HepG2 (cell line): ENCODE measurements around the gene XRCC1. TPM values are rescaled to one million over a fixed set of nuclear protein-coding genes. Genes with fewer than 3 reads are reported as not detected.

Source experiments
- ASH2L ChIP-seq: fragments of 300-600, 200-600 bp; sonication (generic); IDR thresholded peaks from 2 replicates; pipeline ENCODE4 v1.7.0; 2017; ENCODE audit warnings: low read depth, mild to moderate bottlenecking, moderate library complexity, mixed read lengths, low read length; ENCODE audit not compliant: insufficient read length
- KLF6 ChIP-seq: IDR thresholded peaks from 2 replicates; pipeline ENCODE4 v1.8.0; 2016; ENCODE audit warnings: missing biosample characterization, missing genetic modification reagents
- NFIC ChIP-seq: IDR thresholded peaks from 2 replicates; pipeline ENCODE4 v1.6.1; 2012; ENCODE audit warnings: mild to moderate bottlenecking, low read length, inconsistent platforms
- PHF21A ChIP-seq: sonication (generic); formaldehyde crosslinking; IDR thresholded peaks from 2 replicates; pipeline ENCODE4 v1.5.0; 2020; ENCODE audit warnings: mild to moderate bottlenecking, missing genetic modification reagents
- SP4 ChIP-seq: sonication (generic); formaldehyde crosslinking; IDR thresholded peaks from 2 replicates; pipeline ENCODE4 v1.8.1; 2023; ENCODE audit warnings: mild to moderate bottlenecking, missing genetic modification reagents
- SPEN ChIP-seq: sonication (generic); formaldehyde crosslinking; IDR thresholded peaks from 2 replicates; pipeline ENCODE4 v1.5.1; 2020; ENCODE audit warnings: low read depth, mild to moderate bottlenecking, missing genetic modification reagents
- TEAD3 ChIP-seq: optimal IDR thresholded peaks from 2 replicates; pipeline ENCODE3; 2016; ENCODE audit warnings: borderline replicate concordance
- YEATS4 ChIP-seq: sonication (generic); formaldehyde crosslinking; IDR thresholded peaks from 2 replicates; pipeline ENCODE4 v1.4.0; 2020; ENCODE audit warnings: missing genetic modification reagents, borderline replicate concordance
- YY1 ChIP-seq: IDR thresholded peaks from 2 replicates; pipeline ENCODE4 v1.6.1; 2011; ENCODE audit warnings: low read length, low read depth, moderate library complexity, mild to moderate bottlenecking; ENCODE audit not compliant: insufficient read depth, insufficient replicate concordance
- ZBTB8A ChIP-seq: sonication (generic); formaldehyde crosslinking; IDR thresholded peaks from 2 replicates; pipeline ENCODE4 v1.4.0; 2020; ENCODE audit warnings: mild to moderate bottlenecking, low read depth, missing genetic modification reagents, borderline replicate concordance
- ZNF225 ChIP-seq: sonication (generic); formaldehyde crosslinking; IDR thresholded peaks from 2 replicates; pipeline ENCODE4 v1.4.0; 2020; ENCODE audit warnings: mild to moderate bottlenecking, missing genetic modification reagents
- ZNF337 ChIP-seq: sonication (generic); formaldehyde crosslinking; IDR thresholded peaks from 2 replicates; pipeline ENCODE4 v1.5.1; 2020; ENCODE audit warnings: missing genetic modification reagents, low read depth, mild to moderate bottlenecking, borderline replicate concordance
- ZNF556 ChIP-seq: sonication (generic); formaldehyde crosslinking; IDR thresholded peaks from 2 replicates; pipeline ENCODE4 v1.4.0; 2020; ENCODE audit warnings: mild to moderate bottlenecking, missing genetic modification reagents, borderline replicate concordance
- ZNF598 ChIP-seq: sonication (generic); formaldehyde crosslinking; IDR thresholded peaks from 2 replicates; pipeline ENCODE4 v1.5.1; 2020; ENCODE audit warnings: mild to moderate bottlenecking, missing genetic modification reagents, borderline replicate concordance
- ZNF605 ChIP-seq: sonication (generic); formaldehyde crosslinking; IDR thresholded peaks from 2 replicates; pipeline ENCODE4 v1.8.0; 2022; ENCODE audit warnings: mild to moderate bottlenecking, missing genetic modification reagents
- ZNF660 ChIP-seq: sonication (generic); formaldehyde crosslinking; IDR thresholded peaks from 2 replicates; pipeline ENCODE4 v1.5.1; 2020; ENCODE audit warnings: mild to moderate bottlenecking, low read depth, missing genetic modification reagents, borderline replicate concordance
- ZNF747 ChIP-seq: sonication (generic); formaldehyde crosslinking; IDR thresholded peaks from 2 replicates; pipeline ENCODE4 v1.8.1; 2023; ENCODE audit warnings: missing genetic modification reagents, mild to moderate bottlenecking, borderline replicate concordance
- ZNF749 ChIP-seq: sonication (generic); formaldehyde crosslinking; IDR thresholded peaks from 2 replicates; pipeline ENCODE4 v1.8.0; 2022; ENCODE audit warnings: mild to moderate bottlenecking, missing genetic modification reagents, moderate library complexity, borderline replicate concordance
- ZNF891 ChIP-seq: sonication (generic); formaldehyde crosslinking; IDR thresholded peaks from 2 replicates; pipeline ENCODE4 v1.5.0; 2020; ENCODE audit warnings: mild to moderate bottlenecking, missing genetic modification reagents
- polyA plus RNA-seq, 8 experiments: library from polyadenylated mRNA; depleted of rRNA in 3 of 8; stranded (reverse) in 7 of 8; unstranded in 1 of 8; fragments of >200 nt; fragmentation: Illumina TruSeq in 4 of 8; extraction: Trizol in 4 of 8; gene quantifications; 2 replicates each; pipeline versions ENCODE4 v1.2.1 to v1.2.3, GENCODE V29; 2011 to 2016; ENCODE audit warnings: low read depth in 4 of 8, missing spikeins in 1 of 8, mixed read lengths in 1 of 8; ENCODE audit not compliant: insufficient read depth in 1 of 8
- total RNA-seq, 5 experiments: library from RNA; depleted of rRNA; stranded (reverse); fragments of >200 nt; fragmentation: Illumina TruSeq; extraction: Trizol; gene quantifications; 2 replicates each; pipeline ENCODE4 v1.2.3, GENCODE V29; 2016; ENCODE audit warnings: low read depth in 1 of 5
- TF ChIP-seq, protein P1 (sequence below): sonication (generic); formaldehyde crosslinking; IDR thresholded peaks from 2 replicates; pipeline ENCODE4 v1.4.0; 2020; ENCODE audit warnings: low read depth, mild to moderate bottlenecking, missing genetic modification reagents
- TF ChIP-seq, protein P2 (sequence below): sonication (generic); formaldehyde crosslinking; IDR thresholded peaks from 2 replicates; pipeline ENCODE4 v1.5.0; 2020; ENCODE audit warnings: missing genetic modification reagents
- TF ChIP-seq, protein P3 (sequence below), 2 experiments: IDR thresholded peaks; 2 replicates each; pipeline ENCODE4 v1.6.1; 2011 to 2012; ENCODE audit warnings: low read length in 2 of 2, borderline replicate concordance in 1 of 2, low read depth in 1 of 2, mild to moderate bottlenecking in 1 of 2, moderate library complexity in 1 of 2

Gene XRCC1
- total and polyA plus RNA-seq, 2 of the 13 experiments (the other 11 are each of a cell fraction or from before 2014, with no cell fraction given) = 24.7 to 26.3 TPM

GRCh38 chr19:43503501-43504425 is 71.6 kb downstream of the XRCC1 start (continued):
- TF ChIP-seq, protein P1, sequence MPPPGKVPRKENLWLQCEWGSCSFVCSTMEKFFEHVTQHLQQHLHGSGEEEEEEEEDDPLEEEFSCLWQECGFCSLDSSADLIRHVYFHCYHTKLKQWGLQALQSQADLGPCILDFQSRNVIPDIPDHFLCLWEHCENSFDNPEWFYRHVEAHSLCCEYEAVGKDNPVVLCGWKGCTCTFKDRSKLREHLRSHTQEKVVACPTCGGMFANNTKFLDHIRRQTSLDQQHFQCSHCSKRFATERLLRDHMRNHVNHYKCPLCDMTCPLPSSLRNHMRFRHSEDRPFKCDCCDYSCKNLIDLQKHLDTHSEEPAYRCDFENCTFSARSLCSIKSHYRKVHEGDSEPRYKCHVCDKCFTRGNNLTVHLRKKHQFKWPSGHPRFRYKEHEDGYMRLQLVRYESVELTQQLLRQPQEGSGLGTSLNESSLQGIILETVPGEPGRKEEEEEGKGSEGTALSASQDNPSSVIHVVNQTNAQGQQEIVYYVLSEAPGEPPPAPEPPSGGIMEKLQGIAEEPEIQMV = no peak; the same call in 1 of the 2 replicates
- peak; percentile 73 for TF ChIP-seq SP4 (CRISPR knock-in tag)
- peak; percentile 51; the same call in 1 of the 2 replicates for TF ChIP-seq ZNF556
- TF ChIP-seq, protein P2, sequence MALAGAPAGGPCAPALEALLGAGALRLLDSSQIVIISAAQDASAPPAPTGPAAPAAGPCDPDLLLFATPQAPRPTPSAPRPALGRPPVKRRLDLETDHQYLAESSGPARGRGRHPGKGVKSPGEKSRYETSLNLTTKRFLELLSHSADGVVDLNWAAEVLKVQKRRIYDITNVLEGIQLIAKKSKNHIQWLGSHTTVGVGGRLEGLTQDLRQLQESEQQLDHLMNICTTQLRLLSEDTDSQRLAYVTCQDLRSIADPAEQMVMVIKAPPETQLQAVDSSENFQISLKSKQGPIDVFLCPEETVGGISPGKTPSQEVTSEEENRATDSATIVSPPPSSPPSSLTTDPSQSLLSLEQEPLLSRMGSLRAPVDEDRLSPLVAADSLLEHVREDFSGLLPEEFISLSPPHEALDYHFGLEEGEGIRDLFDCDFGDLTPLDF (CRISPR knock-in tag) = 0 out of 2 replicates have a peak, but pooled peaks have one; percentile 19
- no peak; the same call in 1 of the 2 replicates for TF ChIP-seq ZNF749 (CRISPR knock-in tag)
- TF ChIP-seq YY1 = peak; percentile 63
- no peak for TF ChIP-seq NFIC
- peak; percentile 49; the same call in 1 of the 2 replicates for TF ChIP-seq SPEN (CRISPR knock-in tag)
- TF ChIP-seq ZBTB8A = no peak
- TF ChIP-seq TEAD3 (CRISPR knock-in tag) = peak; percentile 29
- no peak; the same call in 1 of the 2 replicates for TF ChIP-seq ZNF660 (CRISPR knock-in tag)
- TF ChIP-seq PHF21A (CRISPR knock-in tag) = 0 out of 2 replicates have a peak, but pooled peaks have one; percentile 10
- no peak for TF ChIP-seq ZNF747 (CRISPR knock-in tag)
- TF ChIP-seq, protein P3, sequence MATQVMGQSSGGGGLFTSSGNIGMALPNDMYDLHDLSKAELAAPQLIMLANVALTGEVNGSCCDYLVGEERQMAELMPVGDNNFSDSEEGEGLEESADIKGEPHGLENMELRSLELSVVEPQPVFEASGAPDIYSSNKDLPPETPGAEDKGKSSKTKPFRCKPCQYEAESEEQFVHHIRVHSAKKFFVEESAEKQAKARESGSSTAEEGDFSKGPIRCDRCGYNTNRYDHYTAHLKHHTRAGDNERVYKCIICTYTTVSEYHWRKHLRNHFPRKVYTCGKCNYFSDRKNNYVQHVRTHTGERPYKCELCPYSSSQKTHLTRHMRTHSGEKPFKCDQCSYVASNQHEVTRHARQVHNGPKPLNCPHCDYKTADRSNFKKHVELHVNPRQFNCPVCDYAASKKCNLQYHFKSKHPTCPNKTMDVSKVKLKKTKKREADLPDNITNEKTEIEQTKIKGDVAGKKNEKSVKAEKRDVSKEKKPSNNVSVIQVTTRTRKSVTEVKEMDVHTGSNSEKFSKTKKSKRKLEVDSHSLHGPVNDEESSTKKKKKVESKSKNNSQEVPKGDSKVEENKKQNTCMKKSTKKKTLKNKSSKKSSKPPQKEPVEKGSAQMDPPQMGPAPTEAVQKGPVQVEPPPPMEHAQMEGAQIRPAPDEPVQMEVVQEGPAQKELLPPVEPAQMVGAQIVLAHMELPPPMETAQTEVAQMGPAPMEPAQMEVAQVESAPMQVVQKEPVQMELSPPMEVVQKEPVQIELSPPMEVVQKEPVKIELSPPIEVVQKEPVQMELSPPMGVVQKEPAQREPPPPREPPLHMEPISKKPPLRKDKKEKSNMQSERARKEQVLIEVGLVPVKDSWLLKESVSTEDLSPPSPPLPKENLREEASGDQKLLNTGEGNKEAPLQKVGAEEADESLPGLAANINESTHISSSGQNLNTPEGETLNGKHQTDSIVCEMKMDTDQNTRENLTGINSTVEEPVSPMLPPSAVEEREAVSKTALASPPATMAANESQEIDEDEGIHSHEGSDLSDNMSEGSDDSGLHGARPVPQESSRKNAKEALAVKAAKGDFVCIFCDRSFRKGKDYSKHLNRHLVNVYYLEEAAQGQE (IDR thresholded peaks at IDR 0.05; ENCODE audit: borderline replicate concordance in 1 of 2, low read depth in 1 of 2, low read length in 2 of 2) = no peak
- 0 out of 2 replicates have a peak, but pooled peaks have one; percentile 24 for TF ChIP-seq ZNF598 (CRISPR knock-in tag)
- TF ChIP-seq ASH2L = no peak
- peak; percentile 22 for TF ChIP-seq YEATS4 (CRISPR knock-in tag)
- TF ChIP-seq ZNF225 (CRISPR knock-in tag) = 0 out of 2 replicates have a peak, but pooled peaks have one; percentile 39
- no peak for TF ChIP-seq ZNF891
- TF ChIP-seq ZNF605 = no peak; the same call in 1 of the 2 replicates
- TF ChIP-seq ZNF337 = no peak
- TF ChIP-seq KLF6 (CRISPR knock-in tag) = 0 out of 2 replicates have a peak, but pooled peaks have one; percentile 57
